GM23338 (cell line): ENCODE measurements around the gene DNAH6.

ENCODE experiments used
- CREB1 ChIP-seq: fragments of 250-450 bp; sonication (Bioruptor Pico); IDR thresholded peaks from 2 replicates; pipeline ENCODE4 v1.5.0; 2020; ENCODE audit warnings: low read depth, mild to moderate bottlenecking, moderate library complexity
- CTCF ChIP-seq, 2 experiments: fragments of 200-600 bp in 1 of 2; sonication (generic) in 1 of 2; conservative IDR thresholded peaks; 2 replicates each; pipeline versions ENCODE4 v1.5.1 to v1.6.1; 2016 to 2017; ENCODE audit warnings: antibody characterized with exemption in 2 of 2, low read depth in 2 of 2, mild to moderate bottlenecking in 2 of 2, moderate library complexity in 1 of 2
- EZH2 ChIP-seq: fragments of 200-600 bp; sonication (generic); IDR thresholded peaks from one replicate; pipeline ENCODE4 v1.8.0; 2017; ENCODE audit warnings: antibody characterized with exemption, mild to moderate bottlenecking, low read depth; ENCODE audit not compliant: unreplicated experiment
- EZH2phosphoT487 ChIP-seq: fragments of 200-600 bp; sonication (generic); IDR thresholded peaks from one replicate; pipeline ENCODE4 v1.8.1; 2018; ENCODE audit warnings: antibody characterized with exemption; ENCODE audit not compliant: unreplicated experiment
- JUNB ChIP-seq: IDR thresholded peaks from one replicate; pipeline ENCODE4 v1.6.1; 2016; ENCODE audit warnings: antibody characterized with exemption; ENCODE audit not compliant: unreplicated experiment
- POLR2AphosphoS5 ChIP-seq: IDR thresholded peaks from 2 replicates; pipeline ENCODE4 v1.6.1; 2016; ENCODE audit warnings: antibody characterized with exemption, low read depth
- REST ChIP-seq: IDR thresholded peaks from one replicate; pipeline ENCODE4 v1.6.1; 2018; ENCODE audit warnings: antibody characterized with exemption; ENCODE audit not compliant: unreplicated experiment
- ZNF114 ChIP-seq: fragments of 250-450 bp; sonication (Bioruptor Pico); IDR thresholded peaks from 2 replicates; pipeline ENCODE4 v1.5.0; 2020; ENCODE audit warnings: mild to moderate bottlenecking, moderate library complexity

GRCh38 chr2:84495539-84496146 lies 20.7 kb upstream of the DNAH6 start:
- peak; percentile 71 to 77 for TF ChIP-seq CTCF (conservative IDR thresholded peaks at IDR 0.05; ENCODE audit: low read depth in 2 of 2)
- TF ChIP-seq EZH2: no peak
- TF ChIP-seq POLR2AphosphoS5: no peak
- no peak for TF ChIP-seq JUNB
- no peak for TF ChIP-seq REST
- no peak for TF ChIP-seq ZNF114 (CRISPR knock-in tag)
- no peak for TF ChIP-seq EZH2phosphoT487
- TF ChIP-seq CREB1 (CRISPR knock-in tag): no peak
